CD1c-positive myeloid dendritic cell (primary cell): ENCODE data around the gene ITGA1.

Source experiments
- DNase-seq: peaks from one replicate; pipeline ENCODE4 v3.0.0-alpha.2; 2016; ENCODE audit errors: extremely low spot score

ITGA1 gene

GRCh38 chr5:52896534-52897237 lies 109.0 kb downstream of the ITGA1 start:
- no peak for DNase-seq

GRCh38 chr5:52897238-52897614 lies 109.5 kb downstream of the ITGA1 start:
- no peak for DNase-seq

DNA sequence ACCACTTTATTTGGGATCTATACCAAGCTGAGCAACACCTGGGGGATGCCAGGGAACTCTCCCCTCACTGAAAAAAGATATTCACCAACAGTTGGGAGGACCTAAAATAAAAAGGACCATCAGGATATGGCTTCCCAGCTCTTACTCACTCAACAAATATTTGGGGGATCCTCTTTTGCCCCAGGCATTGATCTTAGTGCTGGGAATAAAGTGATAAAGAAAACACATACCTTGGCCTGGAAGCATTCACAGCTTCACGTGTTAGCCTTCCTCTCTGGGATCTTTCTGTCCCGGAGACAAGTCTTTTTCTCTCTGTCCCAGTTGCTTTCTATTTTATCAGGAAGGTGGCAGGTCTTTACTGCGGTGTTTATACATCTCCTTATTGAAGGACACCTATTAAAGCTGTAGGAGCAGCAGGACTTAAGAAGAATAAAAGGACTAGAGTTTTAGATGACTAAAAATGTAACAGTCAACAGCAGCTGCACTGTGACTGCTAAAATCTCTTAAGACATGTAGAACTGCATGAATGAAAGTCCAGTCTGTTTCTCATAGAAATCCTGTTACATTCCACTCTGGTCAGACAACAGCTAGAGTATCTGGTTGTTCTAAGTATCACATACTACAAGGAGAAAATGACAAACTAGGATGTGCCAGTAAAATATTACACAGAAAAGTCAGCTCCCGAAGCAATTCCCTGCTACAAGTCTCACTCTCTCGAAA lies 111.4 kb downstream of the ITGA1 start:
- DNase-seq: no peak

DNA sequence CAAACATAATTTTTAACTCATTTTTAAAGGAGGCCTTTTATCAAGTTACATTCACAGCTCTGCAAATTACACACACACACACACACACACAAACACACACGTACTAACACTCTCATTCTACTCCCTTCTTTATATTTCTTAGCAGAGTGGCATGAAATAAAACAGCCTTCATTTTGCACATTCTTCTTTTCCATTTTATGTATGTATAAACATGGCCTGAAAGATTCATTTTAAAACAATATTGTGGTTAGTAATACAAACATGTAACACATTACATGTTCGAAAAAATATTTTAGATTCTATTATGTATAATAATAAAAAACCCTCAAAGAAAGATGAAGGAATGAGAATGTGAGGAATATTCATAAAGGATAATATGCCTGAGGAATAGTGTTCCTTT lies 115.4 kb downstream of the ITGA1 start:
- DNase-seq: no peak

- no peak for DNase-seq
These were observed 118.6 kb downstream of the ITGA1 start for GRCh38 chr5:52906343-52906742.

DNA sequence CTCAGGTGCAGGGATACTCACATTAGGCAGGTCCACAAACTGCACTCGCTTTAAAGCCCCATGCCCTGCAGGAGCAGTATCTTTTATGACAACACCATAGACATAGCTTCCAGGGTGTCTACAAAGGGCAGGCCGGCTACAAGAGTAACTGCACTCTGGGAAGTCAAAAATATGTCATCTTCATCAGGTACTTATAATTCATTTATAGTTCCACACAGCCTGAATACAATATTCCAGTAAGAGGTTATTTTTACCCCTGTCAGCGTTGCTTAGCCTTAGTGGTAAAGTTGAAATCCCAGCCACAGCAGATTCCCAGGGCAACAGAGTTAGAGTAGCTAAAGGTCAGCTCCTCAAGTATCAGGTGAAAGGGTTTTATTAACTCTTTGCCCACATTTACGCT lies 119.1 kb downstream of the ITGA1 start:
- DNase-seq: no peak

- no peak for DNase-seq
These were observed 121.5 kb downstream of the ITGA1 start for GRCh38 chr5:52909192-52909591.

- no peak for DNase-seq
These were observed 122.4 kb downstream of the ITGA1 start for GRCh38 chr5:52910071-52910470.

- DNase-seq: peak; percentile 65
These were observed 127.6 kb downstream of the ITGA1 start for GRCh38 chr5:52915176-52915875.

GRCh38 chr5:52920929-52921328 lies 133.2 kb downstream of the ITGA1 start:
- no peak for DNase-seq

GRCh38 chr5:52922384-52922783 lies 134.7 kb downstream of the ITGA1 start:
- DNase-seq: no peak

GRCh38 chr5:52924456-52924855 lies 136.7 kb downstream of the ITGA1 start:
- no peak for DNase-seq

DNA sequence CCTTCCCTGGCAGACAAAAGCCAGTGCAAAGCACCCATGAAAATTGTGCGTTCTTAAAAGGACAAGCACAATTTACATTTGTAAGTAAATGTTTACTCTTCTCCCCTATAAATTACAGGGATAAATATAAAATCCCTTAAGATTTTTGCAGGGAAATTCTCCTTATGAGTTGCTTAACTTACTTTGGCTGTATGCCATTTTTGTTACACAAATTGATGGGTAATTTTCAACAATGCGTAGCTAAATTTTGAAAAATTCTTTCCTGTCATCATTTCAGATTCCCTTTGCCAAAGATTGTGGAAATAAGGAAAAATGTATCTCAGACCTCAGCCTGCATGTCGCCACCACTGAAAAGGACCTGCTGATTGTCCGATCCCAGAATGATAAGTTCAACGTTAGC lies 137.3 kb downstream of the ITGA1 start:
- no peak for DNase-seq

DNA sequence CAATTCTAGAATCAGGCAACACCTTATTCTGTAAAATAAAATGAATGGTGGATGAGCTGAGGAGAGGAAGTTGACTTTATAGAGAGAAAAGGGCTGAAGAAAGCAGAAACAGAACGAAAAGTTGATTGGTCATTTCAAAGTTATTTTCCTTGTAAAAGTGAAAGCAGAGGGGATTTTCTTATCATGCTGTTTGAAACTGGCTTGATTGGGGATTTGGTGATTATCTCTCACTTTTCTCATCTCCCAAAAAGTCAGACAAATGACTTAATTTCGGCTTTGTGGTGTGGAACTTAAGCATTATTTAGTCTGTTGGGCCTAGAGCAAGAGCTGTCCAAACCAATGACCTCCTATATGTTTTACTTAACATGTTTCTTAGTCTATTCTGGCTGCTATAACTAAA lies 141.0 kb downstream of the ITGA1 start:
- no peak for DNase-seq

- DNase-seq: no peak
These were observed 150.5 kb downstream of the ITGA1 start for GRCh38 chr5:52938226-52938625.

DNA sequence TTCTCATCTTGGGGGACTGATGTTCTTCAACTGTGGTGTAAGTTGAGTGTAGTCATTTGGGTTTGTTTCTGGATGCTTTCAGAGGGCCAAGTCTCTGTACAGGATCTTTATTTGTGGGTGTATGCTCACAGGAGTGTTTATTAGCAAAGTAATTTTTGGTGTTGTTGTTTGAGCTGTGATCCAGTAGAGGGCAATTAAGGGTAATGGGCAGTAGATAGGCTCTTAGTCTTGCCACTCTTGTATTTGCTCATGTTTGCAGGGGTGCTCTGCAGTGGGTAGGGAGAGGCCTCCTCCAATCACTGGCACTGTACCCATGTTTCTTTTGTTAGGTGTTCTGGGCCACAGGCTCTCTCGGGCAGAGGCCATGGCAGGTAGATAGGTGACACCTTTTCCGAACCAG lies 155.6 kb downstream of the ITGA1 start:
- DNase-seq: no peak

- no peak for DNase-seq
These were observed 156.1 kb downstream of the ITGA1 start for GRCh38 chr5:52943808-52944207.

DNA sequence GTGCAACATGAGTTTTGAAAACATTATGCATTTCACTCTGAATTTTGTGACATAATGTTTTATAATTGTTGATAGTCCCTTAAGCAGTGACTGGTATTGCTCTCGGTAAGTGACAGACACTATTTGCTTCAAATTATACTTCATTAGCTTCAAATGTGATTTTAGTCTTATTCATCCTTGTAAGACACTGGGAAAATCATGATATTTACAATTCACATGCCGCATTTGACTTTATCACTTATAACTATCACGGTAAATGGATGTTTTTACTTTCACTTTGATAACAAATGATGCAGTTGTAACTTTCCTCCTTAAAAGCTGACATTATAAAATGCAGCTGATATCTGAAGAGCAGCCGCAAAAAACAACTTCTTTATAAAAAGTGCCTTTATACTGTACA lies 157.3 kb downstream of the ITGA1 start:
- DNase-seq: no peak

- DNase-seq: no peak
These were observed 159.5 kb downstream of the ITGA1 start for GRCh38 chr5:52947208-52947607.

DNA sequence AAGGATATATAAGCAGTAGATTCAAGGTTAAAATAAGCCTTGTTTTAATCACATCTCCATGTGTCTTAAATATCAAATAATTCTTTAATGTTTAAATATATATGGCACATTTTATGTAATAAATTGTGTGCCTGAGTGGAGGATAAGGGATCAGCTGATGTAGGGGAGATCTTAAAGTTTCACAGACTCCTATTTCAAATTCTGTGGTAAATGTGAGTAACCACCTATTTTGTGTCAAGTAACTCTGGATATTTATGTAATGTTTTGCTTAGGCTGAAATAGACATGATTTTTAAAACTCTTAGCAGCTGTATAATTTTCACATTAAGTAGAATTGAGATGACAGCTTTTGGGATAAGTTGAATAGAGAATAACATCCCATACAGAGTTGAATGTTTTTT lies 160.1 kb downstream of the ITGA1 start:
- DNase-seq: no peak

GRCh38 chr5:52948418-52949076 lies 160.8 kb downstream of the ITGA1 start:
- peak; percentile 80 for DNase-seq

GRCh38 chr5:52950686-52951085 lies 163.0 kb downstream of the ITGA1 start:
- no peak for DNase-seq
